GM15510 (cell line): ENCODE data around the gene TMEM11.

ENCODE experiments used
- POLR2A ChIP-seq: IDR thresholded peaks from 3 replicates; pipeline ENCODE4 v1.6.1; 2011; ENCODE audit warnings: borderline replicate concordance; ENCODE audit not compliant: insufficient read length; ENCODE audit errors: extremely low read depth

TMEM11 gene

GRCh38 chr17:21228111-21228510 lies 14.2 kb upstream of the TMEM11 start:
- TF ChIP-seq POLR2A: no peak

GRCh38 chr17:21223086-21223485 lies 9.1 kb upstream of the TMEM11 start:
- TF ChIP-seq POLR2A: no peak

- no peak for TF ChIP-seq POLR2A
Measured at GRCh38 chr17:21218831-21219380, 4.9 kb upstream of the TMEM11 start.

GRCh38 chr17:21218101-21218500 lies 4.1 kb upstream of the TMEM11 start:
- TF ChIP-seq POLR2A: no peak

- TF ChIP-seq POLR2A: no peak
Measured at GRCh38 chr17:21217346-21217745, 3.4 kb upstream of the TMEM11 start.

GRCh38 chr17:21215935-21216334 lies 2.0 kb upstream of the TMEM11 start:
- no peak for TF ChIP-seq POLR2A

GRCh38 chr17:21214777-21215541 lies 998 bp upstream of the TMEM11 start:
- no peak for TF ChIP-seq POLR2A

GRCh38 chr17:21213638-21214014 lies 335 bp downstream of the TMEM11 start:
- no peak for TF ChIP-seq POLR2A

- TF ChIP-seq POLR2A: no peak
Measured at GRCh38 chr17:21212826-21213637, 929 bp downstream of the TMEM11 start.

GRCh38 chr17:21211825-21212479 lies 2.0 kb downstream of the TMEM11 start:
- TF ChIP-seq POLR2A: no peak

- no peak for TF ChIP-seq POLR2A
Measured at GRCh38 chr17:21210411-21211076, 3.4 kb downstream of the TMEM11 start.

- TF ChIP-seq POLR2A: no peak
Measured at GRCh38 chr17:21209511-21210175, 4.3 kb downstream of the TMEM11 start.

- TF ChIP-seq POLR2A: no peak
Measured at GRCh38 chr17:21208352-21208751, 5.6 kb downstream of the TMEM11 start.

- TF ChIP-seq POLR2A: no peak
Measured at GRCh38 chr17:21204935-21205334, 9.0 kb downstream of the TMEM11 start.
